Stimulated activated naive B cell treated with anti-CD40 and anti-IgM and Interleukin-4, amounts not matched to agents 10 μg/mL and 1 μg/mL and 100 μg/mL, for 72 hours (primary cell): ENCODE data around the gene CRACR2B.

Source experiments
- ATAC-seq, 2 donors: fragments of 150-1000 bp; cut with Tn5 transposase; replicated peaks; 2 replicates each; pipeline ENCODE4 v1.10.0; 2021; ENCODE audit warnings: moderate library complexity in 1 of 2
- DNase-seq: peaks from one replicate; pipeline ENCODE4 v3.0.0; 2021
- H3K27ac Mint-ChIP-seq: one replicate; pipeline ENCODE4 v1.8.0; 2022; ENCODE audit warnings: mild to moderate bottlenecking, mixed read lengths
- H3K27me3 Mint-ChIP-seq, 2 donors: one replicate each; pipeline ENCODE4 v1.8.0; 2022; ENCODE audit warnings: mixed read lengths in 2 of 2
- H3K36me3 Mint-ChIP-seq, 2 donors: one replicate each; pipeline ENCODE4 v1.8.0; 2022; ENCODE audit warnings: mixed read lengths in 2 of 2, mild to moderate bottlenecking in 1 of 2
- H3K4me1 Mint-ChIP-seq, 2 donors: one replicate each; pipeline ENCODE4 v1.8.0; 2022; ENCODE audit warnings: mixed read lengths in 2 of 2, mild to moderate bottlenecking in 1 of 2
- H3K4me3 Mint-ChIP-seq, 2 donors: one replicate each; pipeline ENCODE4 v1.8.0; 2022; ENCODE audit warnings: mild to moderate bottlenecking in 2 of 2, mixed read lengths in 2 of 2, moderate library complexity in 1 of 2
- H3K9me3 Mint-ChIP-seq, 2 donors: one replicate each; pipeline ENCODE4 v1.8.0; 2022; ENCODE audit warnings: mixed read lengths in 2 of 2, mild to moderate bottlenecking in 1 of 2

Gene CRACR2B

GRCh38 chr11:813072-813455, 14.7 kb upstream of the CRACR2B start:
- H3K9me3 Mint-ChIP-seq, result no peaks in the 10 kb centered on the region
- no peak for DNase-seq
- no peak for ATAC-seq
- peaks cover 34 to 49% of the 10 kb centered on the region in 2 donors for H3K36me3 Mint-ChIP-seq
- no peaks in the 10 kb centered on the region for H3K27me3 Mint-ChIP-seq
- H3K27ac Mint-ChIP-seq, result peak overlapping the region; percentile 98
- H3K4me3 Mint-ChIP-seq, result no peak overlapping the region
- H3K4me1 Mint-ChIP-seq, result peaks cover 30 to 41% of the 10 kb centered on the region in 2 donors

- H3K4me1 Mint-ChIP-seq, result peaks cover 31 to 40% of the 10 kb centered on the region in 2 donors
- no peak for DNase-seq
- H3K9me3 Mint-ChIP-seq, result no peaks in the 10 kb centered on the region
- peak overlapping the region; percentile 81 for H3K27ac Mint-ChIP-seq
- no peak for ATAC-seq
- peaks cover 34 to 49% of the 10 kb centered on the region in 2 donors for H3K36me3 Mint-ChIP-seq
- H3K4me3 Mint-ChIP-seq, result peak overlapping the region in 1 of 2 donors; percentile 3
- H3K27me3 Mint-ChIP-seq, result no peaks in the 10 kb centered on the region
These were observed 14.1 kb upstream of the CRACR2B start for GRCh38 chr11:813456-814096.

GRCh38 chr11:815675-816432, 11.9 kb upstream of the CRACR2B start:
- H3K4me3 Mint-ChIP-seq, result no peak overlapping the region

GRCh38 chr11:816433-816779, 11.3 kb upstream of the CRACR2B start:
- H3K27ac Mint-ChIP-seq, result no peak overlapping the region
- H3K4me3 Mint-ChIP-seq, result no peak overlapping the region
- H3K9me3 Mint-ChIP-seq, result no peaks in the 10 kb centered on the region
- ATAC-seq (no peak), DNase-seq (no peak)
- H3K36me3 Mint-ChIP-seq, result peaks cover 22 to 35% of the 10 kb centered on the region in 2 donors
- peaks cover 31 to 38% of the 10 kb centered on the region in 2 donors for H3K4me1 Mint-ChIP-seq
- H3K27me3 Mint-ChIP-seq, result no peaks in the 10 kb centered on the region

More at GRCh38 chr11:815675-816432, 11.9 kb upstream of the CRACR2B start:
- no peaks in the 10 kb centered on the region for H3K9me3 Mint-ChIP-seq
- no peaks in the 10 kb centered on the region for H3K27me3 Mint-ChIP-seq
- no peak for ATAC-seq
- H3K27ac Mint-ChIP-seq, result peak overlapping the region; percentile 73
- no peak for DNase-seq
- peaks cover 32 to 39% of the 10 kb centered on the region in 2 donors for H3K4me1 Mint-ChIP-seq
- H3K36me3 Mint-ChIP-seq, result peaks cover 27 to 38% of the 10 kb centered on the region in 2 donors

- H3K27ac Mint-ChIP-seq, result peak within 1 kb of the TSS; percentile 94
- no peak for ATAC-seq
- peaks cover 17 to 32% of the 10 kb centered on the region in 2 donors for H3K4me1 Mint-ChIP-seq
- peak within 1 kb of the TSS; percentile 85 to 87 for H3K4me3 Mint-ChIP-seq
- no peaks in the 10 kb centered on the region for H3K9me3 Mint-ChIP-seq
- no peaks in the 10 kb centered on the region for H3K27me3 Mint-ChIP-seq
- no peak for DNase-seq
- peaks cover 16% of the 10 kb centered on the region in 2 donors for H3K36me3 Mint-ChIP-seq
These were observed 9.2 kb upstream of the CRACR2B start, which contains the start of gene PNPLA2 for GRCh38 chr11:818396-819128. Gene PNPLA2, plus strand, starts transcription at chr11:818914. Its CDS starts 805 bp downstream, at chr11:819719.

- DNase-seq (peak; percentile 84), ATAC-seq (peak; percentile 76 to 82)
- H3K27me3 Mint-ChIP-seq, result no peaks in the 10 kb centered on the region
- peaks cover 11 to 13% of the 10 kb centered on the region in 2 donors for H3K36me3 Mint-ChIP-seq
- H3K9me3 Mint-ChIP-seq, result no peaks in the 10 kb centered on the region
- H3K4me1 Mint-ChIP-seq, result peaks cover 14 to 32% of the 10 kb centered on the region in 2 donors
- H3K4me3 Mint-ChIP-seq, result peak overlapping the region; percentile 85 to 87
- H3K27ac Mint-ChIP-seq, result peak overlapping the region; percentile 94
These were observed 8.4 kb upstream of the CRACR2B start for GRCh38 chr11:819129-819931.

- peak; percentile 88 for DNase-seq
- peaks cover 14 to 32% of the 10 kb centered on the region in 2 donors for H3K4me1 Mint-ChIP-seq
- peak overlapping the region; percentile 94 for H3K27ac Mint-ChIP-seq
- peak; percentile 77 to 82 for ATAC-seq
- H3K4me3 Mint-ChIP-seq, result peak overlapping the region; percentile 85 to 87
- H3K27me3 Mint-ChIP-seq, result no peaks in the 10 kb centered on the region
- H3K9me3 Mint-ChIP-seq, result no peaks in the 10 kb centered on the region
- peaks cover 16 to 18% of the 10 kb centered on the region in 2 donors for H3K36me3 Mint-ChIP-seq
These were observed 7.6 kb upstream of the CRACR2B start for GRCh38 chr11:819943-820649.

GRCh38 chr11:820655-821511, 6.8 kb upstream of the CRACR2B start:
- ATAC-seq, result no peak
- no peak for DNase-seq
- H3K36me3 Mint-ChIP-seq, result peaks cover 19 to 24% of the 10 kb centered on the region in 2 donors
- H3K4me3 Mint-ChIP-seq, result peak overlapping the region; percentile 85 to 87
- H3K9me3 Mint-ChIP-seq, result no peaks in the 10 kb centered on the region
- no peaks in the 10 kb centered on the region for H3K27me3 Mint-ChIP-seq
- H3K4me1 Mint-ChIP-seq, result peaks cover 14 to 32% of the 10 kb centered on the region in 2 donors
- peak overlapping the region; percentile 65 for H3K27ac Mint-ChIP-seq

GRCh38 chr11:821512-822371, 6.0 kb upstream of the CRACR2B start:
- no peak overlapping the region for H3K4me3 Mint-ChIP-seq
- no peak overlapping the region for H3K27ac Mint-ChIP-seq
- peaks cover 12 to 32% of the 10 kb centered on the region in 2 donors for H3K4me1 Mint-ChIP-seq
- no peak for DNase-seq
- no peaks in the 10 kb centered on the region for H3K27me3 Mint-ChIP-seq
- H3K9me3 Mint-ChIP-seq, result no peaks in the 10 kb centered on the region
- H3K36me3 Mint-ChIP-seq, result peaks cover 16 to 22% of the 10 kb centered on the region in 2 donors
- ATAC-seq, result no peak

GRCh38 chr11:823441-824291, 4.1 kb upstream of the CRACR2B start:
- peaks cover 12 to 20% of the 10 kb centered on the region in 2 donors for H3K36me3 Mint-ChIP-seq
- ATAC-seq (no peak), DNase-seq (no peak)
- H3K4me1 Mint-ChIP-seq, result peaks cover 24 to 41% of the 10 kb centered on the region in 2 donors
- H3K4me3 Mint-ChIP-seq, result no peak overlapping the region
- no peaks in the 10 kb centered on the region for H3K9me3 Mint-ChIP-seq
- peaks cover 12 to 14% of the 10 kb centered on the region in 2 donors for H3K27me3 Mint-ChIP-seq
- H3K27ac Mint-ChIP-seq, result no peak overlapping the region

- peaks cover 19 to 21% of the 10 kb centered on the region in 2 donors for H3K27me3 Mint-ChIP-seq
- DNase-seq, result no peak
- H3K4me1 Mint-ChIP-seq, result peaks cover 31 to 47% of the 10 kb centered on the region in 2 donors
- no peaks in the 10 kb centered on the region for H3K9me3 Mint-ChIP-seq
- no peak overlapping the region for H3K27ac Mint-ChIP-seq
- peaks cover 12 to 20% of the 10 kb centered on the region in 2 donors for H3K36me3 Mint-ChIP-seq
- no peak for ATAC-seq
- H3K4me3 Mint-ChIP-seq, result no peak overlapping the region
These were observed 3.3 kb upstream of the CRACR2B start for GRCh38 chr11:824292-824880.
